ENCODE data around the gene WWOX.

Gene WWOX

GRCh38 chr16:78176435-78176834 lies 77.0 kb downstream of the WWOX start:
- DNase-seq (ENCODE audit: low read depth), result no peak
- no peak for TF ChIP-seq CTCF (IDR thresholded peaks at IDR 0.05; ENCODE audit: control insufficient read depth, extremely low read depth, insufficient read depth)
- no peak overlapping the region for H3K4me3 ChIP-seq (ENCODE audit: low read depth, low read length)

GRCh38 chr16:78177218-78177617 lies 77.8 kb downstream of the WWOX start:
- no peak for TF ChIP-seq CTCF (IDR thresholded peaks at IDR 0.05; ENCODE audit: control insufficient read depth, extremely low read depth, insufficient read depth)
- DNase-seq (ENCODE audit: low read depth), result no peak
- H3K4me3 ChIP-seq (ENCODE audit: low read depth, low read length), result no peak overlapping the region

DNA sequence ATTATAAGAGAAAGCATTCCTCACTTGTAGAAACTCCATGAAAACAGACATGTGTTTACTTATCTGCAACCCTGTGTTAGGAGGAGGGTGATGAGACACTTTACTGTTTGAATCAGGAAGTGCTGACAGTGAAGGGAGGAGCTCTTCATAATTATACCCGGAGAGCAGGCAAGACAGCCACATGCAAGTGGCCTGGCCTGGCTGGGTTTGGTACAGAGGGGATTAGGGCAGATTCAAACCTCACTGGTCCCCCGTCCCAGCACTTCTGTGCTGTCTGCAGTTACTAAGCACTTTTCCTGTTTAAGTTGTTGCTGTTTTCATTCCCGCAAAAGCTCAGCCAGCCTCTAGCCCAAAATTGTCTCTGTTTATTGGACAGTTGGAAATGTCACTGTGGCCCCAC lies 78.5 kb downstream of the WWOX start:
- H3K4me3 ChIP-seq (ENCODE audit: low read depth, low read length), result no peak overlapping the region
- TF ChIP-seq CTCF (IDR thresholded peaks at IDR 0.05; ENCODE audit: control insufficient read depth, extremely low read depth, insufficient read depth), result no peak
- DNase-seq (ENCODE audit: low read depth), result no peak

DNA sequence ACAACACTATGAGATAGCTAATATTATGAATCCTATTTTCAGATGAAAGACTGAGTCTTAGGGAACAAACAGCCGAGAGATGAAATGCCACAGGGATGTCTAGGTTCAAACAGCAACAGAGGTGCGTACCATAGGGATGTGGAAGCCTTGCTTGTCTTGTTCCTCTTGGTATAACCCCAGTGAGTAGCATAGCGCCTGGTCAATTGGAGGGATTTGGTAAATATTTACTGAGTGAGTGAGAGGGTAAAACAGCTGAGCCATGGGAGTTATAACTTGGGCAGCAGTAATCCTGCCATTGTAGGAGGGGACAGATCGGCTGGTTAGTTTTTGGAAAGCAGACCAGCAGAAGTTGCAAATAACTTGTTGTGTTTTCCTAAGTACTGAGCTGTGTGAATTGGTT lies 80.2 kb downstream of the WWOX start:
- H3K4me3 ChIP-seq (ENCODE audit: low read depth, low read length), result no peak overlapping the region
- no peak for DNase-seq (ENCODE audit: low read depth)
- no peak for TF ChIP-seq CTCF (IDR thresholded peaks at IDR 0.05; ENCODE audit: control insufficient read depth, extremely low read depth, insufficient read depth)

DNA sequence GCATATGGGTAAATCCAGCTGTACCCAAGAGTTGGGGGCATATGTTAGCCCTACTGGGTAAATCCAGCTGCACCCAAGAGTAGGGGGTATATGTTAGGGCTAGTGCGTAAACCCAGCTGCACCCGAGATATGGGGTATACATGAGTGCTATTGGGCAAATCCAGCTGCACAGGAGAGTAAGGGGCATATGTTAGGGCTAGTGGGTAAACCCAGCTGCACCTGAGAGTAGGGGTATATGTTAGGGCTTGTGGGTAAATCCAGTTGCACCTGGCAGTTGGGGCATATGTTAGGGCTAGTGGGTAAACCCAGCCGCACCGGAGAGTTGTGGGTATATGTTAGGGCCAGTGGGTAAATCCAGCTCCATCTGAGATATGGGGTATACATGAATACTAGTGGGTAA lies 80.9 kb downstream of the WWOX start:
- DNase-seq (ENCODE audit: low read depth), result no peak
- H3K4me3 ChIP-seq (ENCODE audit: low read depth, low read length), result no peak overlapping the region
- no peak for TF ChIP-seq CTCF (IDR thresholded peaks at IDR 0.05; ENCODE audit: control insufficient read depth, extremely low read depth, insufficient read depth)

DNA sequence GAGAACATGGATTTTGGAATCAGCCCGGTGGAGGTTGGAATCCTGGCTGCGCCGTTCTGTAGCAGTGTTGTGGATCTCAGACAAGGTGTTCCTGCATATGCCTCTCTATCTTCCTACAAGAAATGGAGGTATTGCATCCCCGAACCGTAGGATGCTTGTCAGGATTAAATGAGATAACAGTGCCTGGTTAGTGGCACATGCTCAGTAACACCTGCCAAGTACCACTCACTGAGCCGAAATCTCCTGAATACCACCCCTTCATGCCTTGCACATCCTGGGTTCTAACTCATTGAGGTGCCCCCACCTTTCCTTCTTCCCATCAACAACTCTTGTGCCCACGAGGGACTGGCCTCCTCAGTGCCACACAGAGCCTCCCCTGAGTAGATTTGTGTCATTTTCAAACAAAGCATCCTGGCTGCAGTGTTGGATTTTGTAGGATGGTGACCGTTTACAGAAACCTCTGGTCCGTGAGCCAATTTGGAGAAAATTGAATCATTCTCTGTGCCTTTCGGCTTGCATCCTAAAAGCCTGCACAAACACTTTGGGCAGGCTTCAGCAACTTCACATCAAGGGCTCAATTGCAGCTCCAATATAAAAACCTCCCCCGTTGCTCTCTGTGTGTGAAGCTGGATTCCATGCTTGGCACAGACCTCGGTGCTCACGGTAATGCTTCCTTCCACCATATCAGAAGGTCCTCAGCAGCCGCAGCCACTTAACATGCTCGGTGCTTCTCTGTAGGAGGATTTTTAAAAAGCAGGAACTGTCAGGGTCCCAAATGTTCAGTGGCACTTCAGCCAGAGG lies 84.2 kb downstream of the WWOX start:
- DNase-seq (ENCODE audit: low read depth), result no peak
- TF ChIP-seq CTCF (IDR thresholded peaks at IDR 0.05; ENCODE audit: control insufficient read depth, extremely low read depth, insufficient read depth), result no peak
- peak overlapping the region; percentile 33 for H3K4me3 ChIP-seq (ENCODE audit: low read depth, low read length)

Measured in LNCaP clone FGC (cell line).